Measurements from ENCODE around the gene MFSD8.
"Not testable (repeated sequence)": the region's sequence is repeated elsewhere in the genome, so short reads cannot be mapped to it uniquely, and the experiment has no call there.

The MFSD8 gene

DNA sequence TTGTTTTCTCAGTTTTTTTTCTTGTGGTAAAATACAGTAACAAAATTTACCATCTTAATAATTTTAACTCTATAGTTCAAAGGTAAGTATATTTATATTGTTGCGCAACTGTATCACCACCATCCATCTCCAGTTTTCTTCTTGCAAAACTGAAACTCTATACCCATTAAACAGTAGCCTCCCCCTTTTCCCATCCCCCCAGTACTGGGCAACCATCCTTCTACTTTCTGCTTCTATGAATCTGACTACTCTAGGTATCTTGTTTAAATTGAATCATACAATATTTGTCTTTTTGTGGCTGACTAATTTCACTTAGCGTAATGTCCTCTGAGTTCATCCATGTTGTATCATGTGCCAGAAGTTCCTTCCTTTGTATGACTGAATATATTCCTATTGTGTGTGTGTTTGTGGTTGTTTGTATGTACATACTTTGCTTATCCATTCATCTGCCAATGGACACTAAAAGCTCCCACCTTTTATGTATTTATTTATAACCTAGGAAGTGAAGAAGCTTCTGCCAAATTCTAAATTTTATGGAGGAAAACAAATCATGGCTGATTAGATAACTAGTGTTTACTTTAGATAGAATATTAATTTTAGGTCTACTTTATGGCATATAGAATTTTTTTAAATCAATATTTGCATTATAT, 10.3 kb upstream of the MFSD8 start:
- peaks cover 0 to 11% of the 10 kb centered on the region in 2 experiments; a peak in 2 of 3 replicates for H3K36me3 ChIP-seq (ENCODE audit: control insufficient read depth in 2 of 2, insufficient read depth in 1 of 2, low read length in 2 of 2)
- POLR2A ChIA-PET, result no interaction called here
- CTCF ChIA-PET, result no interaction called here
- no peaks in the 10 kb centered on the region for H3K4me1 ChIP-seq (ENCODE audit: control insufficient read depth, insufficient read depth, low read length)
- H3K27ac ChIP-seq (ENCODE audit: extremely low read depth, low read depth, low read length), result no peak overlapping the region
- TF ChIP-seq ZEB2 (tag by site-specific recombination; IDR thresholded peaks at IDR 0.05) (no peak), MZF1 (tag by site-specific recombination; IDR thresholded peaks at IDR 0.05; ENCODE audit: borderline replicate concordance) (peak; percentile 84; the same call in 1 of the 2 replicates)
- no peaks in the 10 kb centered on the region for H3K9me3 ChIP-seq (ENCODE audit: control insufficient read depth, insufficient read depth, low read depth, low read length)
- H3K4me3 ChIP-seq (ENCODE audit: low read depth, low read length), result no peak overlapping the region

DNA sequence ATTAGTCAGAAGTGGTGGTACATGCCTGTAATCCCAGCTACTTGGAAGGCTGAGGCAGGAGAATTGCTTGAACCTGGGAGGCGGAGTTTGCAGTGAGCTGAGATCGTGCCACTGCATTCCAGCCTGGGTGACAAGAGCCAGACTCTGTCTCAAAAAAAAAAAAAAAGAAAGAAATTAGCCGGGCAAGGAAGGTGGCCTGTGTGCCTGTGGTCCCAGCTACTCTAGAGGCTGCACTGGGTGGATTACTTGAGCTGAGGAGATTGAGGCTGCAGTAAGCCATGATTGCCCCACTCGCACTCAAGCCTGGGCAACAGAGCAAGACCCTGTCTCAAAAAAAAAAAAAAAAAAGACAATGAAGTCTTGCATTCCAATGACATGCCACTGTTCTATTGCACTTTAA, 6.0 kb upstream of the MFSD8 start:
- H3K9me3 ChIP-seq (ENCODE audit: control insufficient read depth, insufficient read depth, low read depth, low read length); CTCF ChIA-PET; H3K4me1 ChIP-seq (ENCODE audit: control insufficient read depth, insufficient read depth, low read length); H3K4me3 ChIP-seq (ENCODE audit: low read depth, low read length); H3K27ac ChIP-seq (ENCODE audit: extremely low read depth, low read depth, low read length): not testable (repeated sequence)
- H3K36me3 ChIP-seq (ENCODE audit: control insufficient read depth in 2 of 2, insufficient read depth in 1 of 2, low read length in 2 of 2), result peaks cover 0 to 11% of the 10 kb centered on the region in 2 experiments; a peak in 2 of 3 replicates
- POLR2A ChIA-PET, result interaction anchor here (0.5 to 0.6 kb wide), 2 partner anchors 10 to 90 kb away, joined by 3 to 10 read pairs; no protein-coding TSS in a partner anchor

DNA sequence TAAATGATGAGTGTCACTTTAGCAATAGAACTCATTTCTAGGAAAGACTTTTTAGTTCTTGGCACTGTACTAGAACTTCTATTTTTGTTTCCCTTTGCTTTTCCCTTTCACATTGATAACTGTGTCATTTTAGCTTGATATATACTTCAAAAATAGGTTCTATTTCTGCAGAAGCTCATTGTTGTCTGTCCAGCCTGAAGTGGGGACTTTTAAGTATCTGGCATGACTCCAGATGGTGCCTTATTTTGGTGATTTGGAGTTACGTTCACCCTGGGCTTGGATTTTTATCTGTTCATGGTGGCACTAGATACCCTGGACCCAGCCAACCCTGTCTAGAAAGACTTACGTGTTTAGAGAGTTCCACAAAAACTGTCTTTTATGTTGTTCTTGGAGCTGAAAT, 3.6 kb upstream of the MFSD8 start:
- Histone ChIP-seq H3K27ac (ENCODE audit: extremely low read depth, low read depth, low read length) (no peak overlapping the region), H3K36me3 (ENCODE audit: control insufficient read depth in 2 of 2, insufficient read depth in 1 of 2, low read length in 2 of 2) (peaks cover 0 to 8% of the 10 kb centered on the region in 2 experiments; a peak in 1 of 3 replicates), H3K4me3 (ENCODE audit: low read depth, low read length) (no peak overlapping the region), H3K4me1 (ENCODE audit: control insufficient read depth, insufficient read depth, low read length) (no peaks in the 10 kb centered on the region), H3K9me3 (ENCODE audit: control insufficient read depth, insufficient read depth, low read depth, low read length) (no peaks in the 10 kb centered on the region)
- ChIA-PET CTCF (no interaction called here), POLR2A (interaction anchor here (1.5 kb wide), 1 partner anchor 92 kb away, joined by 4 read pairs; the partner anchor contains the start of gene LARP1B)
- TF ChIP-seq MYNN (tag by site-specific recombination; IDR thresholded peaks at IDR 0.05; ENCODE audit: borderline replicate concordance) (peak; percentile 77), ZNF112 (tag by site-specific recombination; IDR thresholded peaks at IDR 0.05) (no peak)

DNA sequence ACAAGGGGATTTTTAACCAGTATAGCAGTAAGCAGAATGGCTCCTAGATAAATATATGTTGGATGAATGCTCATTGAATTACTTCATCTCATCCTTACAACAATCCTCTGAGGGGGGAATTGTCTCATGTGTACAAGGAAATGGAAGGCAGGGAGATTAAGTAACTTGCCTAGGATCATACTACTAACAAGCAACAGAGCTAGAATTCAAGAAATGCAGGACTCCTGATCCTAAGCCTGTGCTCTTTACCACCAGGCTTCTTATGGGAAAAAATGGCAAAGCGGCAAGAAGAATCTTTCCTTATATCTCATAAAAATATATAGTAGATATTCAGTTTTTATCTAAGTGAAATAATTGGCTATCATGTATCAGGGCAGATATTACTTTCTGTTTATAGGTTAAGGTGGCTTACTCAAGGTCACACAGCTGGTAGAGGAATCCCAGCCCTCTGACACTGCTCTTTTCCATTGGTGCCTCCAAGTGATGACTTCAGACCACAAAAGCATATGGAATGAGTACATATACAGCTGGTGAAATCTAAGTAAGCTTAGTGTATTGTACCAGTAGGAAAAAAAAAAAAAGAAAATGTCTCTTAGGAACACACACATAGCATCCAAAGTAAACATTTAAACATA, 2.3 kb upstream of the MFSD8 start:
- no peaks in the 10 kb centered on the region for H3K9me3 ChIP-seq (ENCODE audit: control insufficient read depth, insufficient read depth, low read depth, low read length)
- ChIA-PET CTCF (no interaction called here), POLR2A (interaction anchor here (1.1 to 1.5 kb wide), 2 partner anchors 87 to 94 kb away, joined by 4 read pairs; partner anchors contain the start of genes LARP1B and PLK4)
- no peak overlapping the region for H3K27ac ChIP-seq (ENCODE audit: extremely low read depth, low read depth, low read length)
- no peak overlapping the region for H3K4me3 ChIP-seq (ENCODE audit: low read depth, low read length)
- no peaks in the 10 kb centered on the region for H3K4me1 ChIP-seq (ENCODE audit: control insufficient read depth, insufficient read depth, low read length)
- H3K36me3 ChIP-seq (ENCODE audit: control insufficient read depth in 2 of 2, insufficient read depth in 1 of 2, low read length in 2 of 2), result peaks cover 0 to 11% of the 10 kb centered on the region in 2 experiments; a peak in 1 of 3 replicates
- TF ChIP-seq, protein P1, sequence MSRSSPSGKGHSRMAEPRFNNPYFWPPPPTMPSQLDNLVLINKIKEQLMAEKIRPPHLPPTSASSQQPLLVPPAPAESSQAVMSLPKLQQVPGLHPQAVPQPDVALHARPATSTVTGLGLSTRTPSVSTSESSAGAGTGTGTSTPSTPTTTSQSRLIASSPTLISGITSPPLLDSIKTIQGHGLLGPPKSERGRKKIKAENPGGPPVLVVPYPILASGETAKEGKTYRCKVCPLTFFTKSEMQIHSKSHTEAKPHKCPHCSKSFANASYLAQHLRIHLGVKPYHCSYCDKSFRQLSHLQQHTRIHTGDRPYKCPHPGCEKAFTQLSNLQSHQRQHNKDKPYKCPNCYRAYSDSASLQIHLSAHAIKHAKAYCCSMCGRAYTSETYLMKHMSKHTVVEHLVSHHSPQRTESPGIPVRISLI (tag by site-specific recombination; IDR thresholded peaks at IDR 0.05), result no peak
- TF ChIP-seq ZXDB (tag by site-specific recombination; IDR thresholded peaks at IDR 0.05) (no peak), WT1 (tag by site-specific recombination; IDR thresholded peaks at IDR 0.05) (no peak), ZNF292 (tag by site-specific recombination; IDR thresholded peaks at IDR 0.05; ENCODE audit: borderline replicate concordance, low read depth) (no peak), ZNF610 (tag by site-specific recombination; IDR thresholded peaks at IDR 0.05; ENCODE audit: borderline replicate concordance) (no peak), RBAK (tag by site-specific recombination; IDR thresholded peaks at IDR 0.05) (no peak), ZNF548 (tag by site-specific recombination; IDR thresholded peaks at IDR 0.05) (no peak), ZSCAN23 (tag by site-specific recombination; IDR thresholded peaks at IDR 0.05) (no peak), ZNF221 (tag by site-specific recombination; IDR thresholded peaks at IDR 0.05; ENCODE audit: borderline replicate concordance) (no peak), ZNF341 (tag by site-specific recombination; IDR thresholded peaks at IDR 0.05; ENCODE audit: low read depth) (no peak), GLIS1 (tag by site-specific recombination; IDR thresholded peaks at IDR 0.05) (no peak)
- TF ChIP-seq, protein P2, sequence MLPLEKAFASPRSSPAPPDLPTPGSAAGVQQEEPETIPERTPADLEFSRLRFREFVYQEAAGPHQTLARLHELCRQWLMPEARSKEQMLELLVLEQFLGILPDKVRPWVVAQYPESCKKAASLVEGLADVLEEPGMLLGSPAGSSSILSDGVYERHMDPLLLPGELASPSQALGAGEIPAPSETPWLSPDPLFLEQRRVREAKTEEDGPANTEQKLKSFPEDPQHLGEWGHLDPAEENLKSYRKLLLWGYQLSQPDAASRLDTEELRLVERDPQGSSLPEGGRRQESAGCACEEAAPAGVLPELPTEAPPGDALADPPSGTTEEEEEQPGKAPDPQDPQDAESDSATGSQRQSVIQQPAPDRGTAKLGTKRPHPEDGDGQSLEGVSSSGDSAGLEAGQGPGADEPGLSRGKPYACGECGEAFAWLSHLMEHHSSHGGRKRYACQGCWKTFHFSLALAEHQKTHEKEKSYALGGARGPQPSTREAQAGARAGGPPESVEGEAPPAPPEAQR (tag by site-specific recombination; IDR thresholded peaks at IDR 0.05), result no peak
- TF ChIP-seq, protein P3, sequence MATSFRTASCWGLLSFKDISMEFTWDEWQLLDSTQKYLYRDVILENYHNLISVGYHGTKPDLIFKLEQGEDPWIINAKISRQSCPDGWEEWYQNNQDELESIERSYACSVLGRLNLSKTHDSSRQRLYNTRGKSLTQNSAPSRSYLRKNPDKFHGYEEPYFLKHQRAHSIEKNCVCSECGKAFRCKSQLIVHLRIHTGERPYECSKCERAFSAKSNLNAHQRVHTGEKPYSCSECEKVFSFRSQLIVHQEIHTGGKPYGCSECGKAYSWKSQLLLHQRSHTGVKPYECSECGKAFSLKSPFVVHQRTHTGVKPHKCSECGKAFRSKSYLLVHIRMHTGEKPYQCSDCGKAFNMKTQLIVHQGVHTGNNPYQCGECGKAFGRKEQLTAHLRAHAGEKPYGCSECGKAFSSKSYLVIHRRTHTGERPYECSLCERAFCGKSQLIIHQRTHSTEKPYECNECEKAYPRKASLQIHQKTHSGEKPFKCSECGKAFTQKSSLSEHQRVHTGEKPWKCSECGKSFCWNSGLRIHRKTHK (tag by site-specific recombination; IDR thresholded peaks at IDR 0.05), result no peak
- TF ChIP-seq, protein P4, sequence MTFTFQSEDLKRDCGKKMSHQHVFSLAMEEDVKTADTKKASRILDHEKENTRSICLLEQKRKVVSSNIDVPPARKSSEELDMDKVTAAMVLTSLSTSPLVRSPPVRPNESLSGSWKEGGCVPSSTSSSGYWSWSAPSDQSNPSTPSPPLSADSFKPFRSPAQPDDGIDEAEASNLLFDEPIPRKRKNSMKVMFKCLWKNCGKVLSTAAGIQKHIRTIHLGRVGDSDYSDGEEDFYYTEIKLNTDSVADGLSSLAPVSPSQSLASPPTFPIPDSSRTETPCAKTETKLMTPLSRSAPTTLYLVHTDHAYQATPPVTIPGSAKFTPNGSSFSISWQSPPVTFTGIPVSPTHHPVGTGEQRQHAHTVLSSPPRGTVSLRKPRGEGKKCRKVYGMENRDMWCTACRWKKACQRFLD (tag by site-specific recombination; IDR thresholded peaks at IDR 0.05), result no peak
- TF ChIP-seq, protein P5, sequence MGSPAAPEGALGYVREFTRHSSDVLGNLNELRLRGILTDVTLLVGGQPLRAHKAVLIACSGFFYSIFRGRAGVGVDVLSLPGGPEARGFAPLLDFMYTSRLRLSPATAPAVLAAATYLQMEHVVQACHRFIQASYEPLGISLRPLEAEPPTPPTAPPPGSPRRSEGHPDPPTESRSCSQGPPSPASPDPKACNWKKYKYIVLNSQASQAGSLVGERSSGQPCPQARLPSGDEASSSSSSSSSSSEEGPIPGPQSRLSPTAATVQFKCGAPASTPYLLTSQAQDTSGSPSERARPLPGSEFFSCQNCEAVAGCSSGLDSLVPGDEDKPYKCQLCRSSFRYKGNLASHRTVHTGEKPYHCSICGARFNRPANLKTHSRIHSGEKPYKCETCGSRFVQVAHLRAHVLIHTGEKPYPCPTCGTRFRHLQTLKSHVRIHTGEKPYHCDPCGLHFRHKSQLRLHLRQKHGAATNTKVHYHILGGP (tag by site-specific recombination; IDR thresholded peaks at IDR 0.05), result no peak

Measured in HEK293 (cell line).